ENCODE data around the gene PIGP.

GRCh38 chr21:37079211-37079824, 6.4 kb upstream of the PIGP start:
- no peak for TF ChIP-seq POLR2A (IDR thresholded peaks at IDR 0.05)
- TF ChIP-seq, protein P1, sequence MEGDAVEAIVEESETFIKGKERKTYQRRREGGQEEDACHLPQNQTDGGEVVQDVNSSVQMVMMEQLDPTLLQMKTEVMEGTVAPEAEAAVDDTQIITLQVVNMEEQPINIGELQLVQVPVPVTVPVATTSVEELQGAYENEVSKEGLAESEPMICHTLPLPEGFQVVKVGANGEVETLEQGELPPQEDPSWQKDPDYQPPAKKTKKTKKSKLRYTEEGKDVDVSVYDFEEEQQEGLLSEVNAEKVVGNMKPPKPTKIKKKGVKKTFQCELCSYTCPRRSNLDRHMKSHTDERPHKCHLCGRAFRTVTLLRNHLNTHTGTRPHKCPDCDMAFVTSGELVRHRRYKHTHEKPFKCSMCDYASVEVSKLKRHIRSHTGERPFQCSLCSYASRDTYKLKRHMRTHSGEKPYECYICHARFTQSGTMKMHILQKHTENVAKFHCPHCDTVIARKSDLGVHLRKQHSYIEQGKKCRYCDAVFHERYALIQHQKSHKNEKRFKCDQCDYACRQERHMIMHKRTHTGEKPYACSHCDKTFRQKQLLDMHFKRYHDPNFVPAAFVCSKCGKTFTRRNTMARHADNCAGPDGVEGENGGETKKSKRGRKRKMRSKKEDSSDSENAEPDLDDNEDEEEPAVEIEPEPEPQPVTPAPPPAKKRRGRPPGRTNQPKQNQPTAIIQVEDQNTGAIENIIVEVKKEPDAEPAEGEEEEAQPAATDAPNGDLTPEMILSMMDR (IDR thresholded peaks at IDR 0.05), result no peak

Measured in lower leg skin (tissue), 3 donors.